IMR-90 (cell line): ENCODE measurements around the gene FOXK2. TPM values are rescaled to one million over a fixed set of nuclear protein-coding genes. Genes with fewer than 3 reads are reported as not detected.

Source experiments
- ATAC-seq: fragments of 200-7000 bp; cut with Tn5 transposase; 2 replicates; pipeline ENCODE4 v1.9.1; 2020; ENCODE audit warnings: low read depth, mild to moderate bottlenecking, moderate library complexity
- BruUV-seq: library from RNA; stranded (reverse); fragments of 400-500 nt; replicated peaks from 2 replicates; lab custom pipeline; 2021; lab: Mats Ljungman, UMichigan
- CTCF ChIA-PET: fragments of 300-600 bp; formaldehyde crosslinking; extraction: SDS; loops from one replicate; lab custom pipeline; 2021; ENCODE audit warnings: antibody characterized with exemption; lab: Yijun Ruan, JAX
- POLR2A ChIA-PET: fragments of 300-600 bp; sonication (Branson Sonifier 250); formaldehyde crosslinking; loops from one replicate; lab custom pipeline; 2022; ENCODE audit warnings: antibody characterized with exemption; ENCODE audit not compliant: unreplicated experiment; lab: Charles Lee
- DNase-seq: peaks from one replicate; pipeline ENCODE4 v3.0.0; 2013
- H2AFZ ChIP-seq: replicated peaks from 2 replicates; pipeline ENCODE3; 2013; ENCODE audit warnings: low read length, mild to moderate bottlenecking; ENCODE audit not compliant: poor library complexity
- H2AK5ac ChIP-seq: 2 replicates; pipeline ENCODE4 v1.6.1; 2013; ENCODE audit warnings: low read depth, low read length, inconsistent platforms
- H2AK9ac ChIP-seq: replicated peaks from 2 replicates; pipeline ENCODE3; 2013; ENCODE audit warnings: mild to moderate bottlenecking, low read depth, low read length, moderate library complexity; ENCODE audit not compliant: poor library complexity
- H2BK120ac ChIP-seq: 2 replicates; pipeline ENCODE4 v1.6.1; 2013; ENCODE audit warnings: low read depth, low read length, inconsistent platforms
- H2BK15ac ChIP-seq: 3 replicates; pipeline ENCODE4 v1.6.1; 2013; ENCODE audit warnings: low read depth, low read length, inconsistent platforms
- H2BK20ac ChIP-seq: 2 replicates; pipeline ENCODE4 v1.6.1; 2013; ENCODE audit warnings: low read depth, mild to moderate bottlenecking, inconsistent platforms, low read length, moderate library complexity
- H2BK5ac ChIP-seq: 2 replicates; pipeline ENCODE4 v1.6.1; 2013; ENCODE audit warnings: mild to moderate bottlenecking, low read depth, low read length, inconsistent platforms; ENCODE audit not compliant: poor library complexity, severe bottlenecking
- H3K14ac ChIP-seq: replicated peaks from 2 replicates; pipeline ENCODE4 v1.6.1; 2013; ENCODE audit warnings: low read depth, low read length, inconsistent platforms
- H3K18ac ChIP-seq: 2 replicates; pipeline ENCODE4 v1.6.1; 2013; ENCODE audit warnings: low read depth, low read length, control low read depth
- H3K23ac ChIP-seq: 2 replicates; pipeline ENCODE4 v1.6.1; 2013; ENCODE audit warnings: low read depth, low read length, inconsistent platforms
- H3K27ac ChIP-seq: 2 replicates; pipeline ENCODE4 v1.5.1; 2013; ENCODE audit warnings: mild to moderate bottlenecking, control low read depth, low read length; ENCODE audit not compliant: insufficient read depth
- H3K27me3 ChIP-seq: 2 replicates; pipeline ENCODE4 v1.6.1; 2013; ENCODE audit warnings: low read length; ENCODE audit not compliant: control insufficient read depth, insufficient read depth
- H3K36me3 ChIP-seq: 2 replicates; pipeline ENCODE4 v1.6.1; 2013; ENCODE audit warnings: low read length, mixed read lengths; ENCODE audit not compliant: control insufficient read depth, insufficient read depth
- H3K4ac ChIP-seq: 2 replicates; pipeline ENCODE4 v1.6.1; 2013; ENCODE audit warnings: low read depth, low read length, inconsistent platforms
- H3K4me1 ChIP-seq: 2 replicates; pipeline ENCODE4 v1.6.1; 2013; ENCODE audit warnings: low read length, mixed read lengths; ENCODE audit not compliant: control insufficient read depth, insufficient read depth
- H3K4me2 ChIP-seq: 2 replicates; pipeline ENCODE4 v1.6.1; 2013; ENCODE audit warnings: low read depth, mild to moderate bottlenecking, control low read depth, low read length, moderate library complexity
- H3K4me3 ChIP-seq: 2 replicates; pipeline ENCODE4 v1.5.1; 2013; ENCODE audit warnings: low read depth, mild to moderate bottlenecking, control low read depth, low read length, moderate library complexity; ENCODE audit not compliant: insufficient read depth
- H3K56ac ChIP-seq: 2 replicates; pipeline ENCODE4 v1.6.1; 2013; ENCODE audit warnings: low read length, inconsistent platforms; ENCODE audit not compliant: insufficient read depth; ENCODE audit errors: extremely low read depth
- H3K79me1 ChIP-seq, 2 experiments: 2 replicates each; pipeline ENCODE4 v1.6.1; 2013; ENCODE audit warnings: low read length in 2 of 2, inconsistent platforms in 1 of 2, low read depth in 1 of 2
- H3K9ac ChIP-seq: 2 replicates; pipeline ENCODE4 v1.6.1; 2013; ENCODE audit warnings: low read depth, low read length, control low read depth
- H3K9me1 ChIP-seq: 2 replicates; pipeline ENCODE4 v1.6.1; 2013; ENCODE audit warnings: low read length, inconsistent platforms; ENCODE audit not compliant: insufficient read depth
- H3K9me3 ChIP-seq: 2 replicates; pipeline ENCODE4 v1.6.1; 2013; ENCODE audit warnings: low read length; ENCODE audit not compliant: control insufficient read depth, insufficient read depth
- H4K20me1 ChIP-seq: 2 replicates; pipeline ENCODE4 v1.6.1; 2013; ENCODE audit warnings: low read length, inconsistent platforms; ENCODE audit not compliant: insufficient read depth
- H4K5ac ChIP-seq: 2 replicates; pipeline ENCODE4 v1.6.1; 2013; ENCODE audit warnings: mild to moderate bottlenecking, low read depth, low read length, control low read depth
- H4K8ac ChIP-seq, 2 experiments: 2 replicates each; pipeline ENCODE4 v1.6.1; 2013; ENCODE audit warnings: low read depth in 2 of 2, low read length in 2 of 2, control low read depth in 1 of 2, inconsistent platforms in 1 of 2
- H4K91ac ChIP-seq: 2 replicates; pipeline ENCODE4 v1.6.1; 2013; ENCODE audit warnings: low read depth, low read length, inconsistent platforms; ENCODE audit not compliant: insufficient read depth
- BHLHE40 ChIP-seq: fragments of 150-350 bp; IDR thresholded peaks from 2 replicates; pipeline ENCODE4 v1.6.1; 2016; ENCODE audit warnings: mild to moderate bottlenecking, low read depth, low read length
- CHD1 ChIP-seq: IDR thresholded peaks from 2 replicates; pipeline ENCODE4 v1.6.1; 2012; ENCODE audit warnings: low read depth, low read length, improper control_type of control experiment
- CTCF ChIP-seq: conservative IDR thresholded peaks from 2 replicates; pipeline ENCODE4 v1.5.1; 2012; ENCODE audit warnings: mild to moderate bottlenecking, low read depth, low read length, improper control_type of control experiment
- ELK1 ChIP-seq: fragments of 150-350 bp; IDR thresholded peaks from 2 replicates; pipeline ENCODE4 v1.6.1; 2016; ENCODE audit warnings: low read depth, mild to moderate bottlenecking, low read length, moderate library complexity, borderline replicate concordance
- FOS ChIP-seq: fragments of 150-350 bp; IDR thresholded peaks from 2 replicates; pipeline ENCODE4 v1.6.1; 2016; ENCODE audit warnings: low read depth, low read length
- MAZ ChIP-seq: IDR thresholded peaks from 2 replicates; pipeline ENCODE4 v1.6.1; 2012; ENCODE audit warnings: low read depth, mild to moderate bottlenecking, low read length, improper control_type of control experiment, moderate library complexity, borderline replicate concordance
- MXI1 ChIP-seq: IDR thresholded peaks from 2 replicates; pipeline ENCODE4 v1.6.1; 2012; ENCODE audit warnings: low read depth, mild to moderate bottlenecking, low read length, moderate library complexity, borderline replicate concordance
- NFE2L2 ChIP-seq: fragments of 150-350 bp; IDR thresholded peaks from 2 replicates; pipeline ENCODE4 v1.6.1; 2016; ENCODE audit warnings: low read depth, mild to moderate bottlenecking, low read length
- POLR2A ChIP-seq: IDR thresholded peaks from 2 replicates; pipeline ENCODE4 v1.6.1; 2012; ENCODE audit warnings: mild to moderate bottlenecking, low read depth, low read length
- RCOR1 ChIP-seq: IDR thresholded peaks from 2 replicates; pipeline ENCODE4 v1.6.1; 2012; ENCODE audit warnings: mild to moderate bottlenecking, low read length, improper control_type of control experiment; ENCODE audit not compliant: insufficient replicate concordance
- RFX5 ChIP-seq: IDR thresholded peaks from 2 replicates; pipeline ENCODE4 v1.8.0; 2012; ENCODE audit warnings: low read depth, mild to moderate bottlenecking, low read length, moderate library complexity
- SMC3 ChIP-seq: fragments of 150-350 bp; IDR thresholded peaks from 2 replicates; pipeline ENCODE4 v1.6.1; 2016; ENCODE audit warnings: low read depth, mild to moderate bottlenecking, antibody characterized with exemption, low read length, moderate library complexity
- USF2 ChIP-seq: fragments of 150-350 bp; IDR thresholded peaks from 2 replicates; pipeline ENCODE4 v1.6.1; 2017; ENCODE audit warnings: mild to moderate bottlenecking, antibody characterized with exemption, low read length, low read depth
- WGBS, 2 experiments: methylation state at CpG; one replicate each; pipeline versions ENCODE4 v1.1.5 to v1.1.7; 2013; ENCODE audit warnings: missing lambda C conversion rate in 2 of 2; ENCODE audit not compliant: insufficient read length in 1 of 2; ENCODE audit errors: extremely low coverage in 2 of 2; 5-methylcytosine and 5-hydroxymethylcytosine counted together
- dilution Hi-C: fragments of 300-500 bp; cut with HindIII; formaldehyde crosslinking; loops from one replicate; pipeline ENCODE4 v1.14.3; 2018; ENCODE audit warnings: low sequenced_read_pairs; ENCODE audit not compliant: unreplicated experiment
- in situ Hi-C: fragments of 300-500 bp; cut with MboI; formaldehyde crosslinking; loops from 3 replicates; pipeline ENCODE4 v1.14.3; 2019; ENCODE audit warnings: low sequenced_read_pairs, inconsistent platforms, mixed read lengths
- intact Hi-C: fragments of 100-400 bp; cut with micrococcal nuclease; formaldehyde crosslinking; loops from 2 replicates; pipeline ENCODE4 v1.10.0; 2022
- polyA plus RNA-seq, 3 experiments: library from polyadenylated mRNA; depleted of rRNA; stranded (reverse); fragments of >200 nt; gene quantifications; 2 replicates each; pipeline ENCODE4 v1.2.3, GENCODE V29; 2012; ENCODE audit warnings: low replicate concordance in 1 of 3
- total RNA-seq: library from RNA; depleted of rRNA; stranded (reverse); fragments of >200 nt; gene quantifications from 2 replicates; pipeline ENCODE4 v1.2.3, GENCODE V29; 2012

FOXK2 gene
- total and polyA plus RNA-seq, 2 of the 4 experiments (the other 2 are of a cell fraction) = 12.5 to 20.0 TPM

- Histone ChIP-seq H3K9me1 (no peaks in the 10 kb centered on the region), H2BK20ac (no peak overlapping the region), H3K4me2 (no peak overlapping the region), H3K56ac (no peak overlapping the region), H4K91ac (no peak overlapping the region), H3K79me1 (no peaks in the 10 kb centered on the region), H3K36me3 (peaks cover 61% of the 10 kb centered on the region), H3K4ac (no peak overlapping the region), H3K9me3 (no peaks in the 10 kb centered on the region), H3K9ac (no peak overlapping the region), H3K14ac (no peak overlapping the region), H3K4me1 (no peaks in the 10 kb centered on the region), H3K27me3 (no peaks in the 10 kb centered on the region), H2AFZ (no peak overlapping the region), H4K8ac (no peak overlapping the region), H2AK5ac (no peak overlapping the region), H2BK5ac (no peak overlapping the region), H4K20me1 (no peaks in the 10 kb centered on the region; the same call in 1 of the 2 replicates), H2BK120ac (no peak overlapping the region), H2BK15ac (no peak overlapping the region), H4K5ac (no peak overlapping the region), H3K23ac (no peak overlapping the region), H3K4me3 (no peak overlapping the region), H3K18ac (no peak overlapping the region), H2AK9ac (no peak overlapping the region), H3K27ac (no peak overlapping the region)
- dilution Hi-C loops = no loop called here
- CTCF ChIA-PET = interaction anchor here (1.0 kb wide), 1 partner anchor 41 kb away, joined by 3 read pairs; no protein-coding TSS in a partner anchor
- WGBS, 2 experiments = 86% methylated on average over 1 of the region's 9 CpGs; no CpG with 5 or more reads in 1 of the 2 experiments
- TF ChIP-seq MXI1 (no peak), BHLHE40 (no peak), RFX5 (no peak), SMC3 (no peak), USF2 (no peak), MAZ (no peak), RCOR1 (no peak), ELK1 (no peak), CTCF (no peak), CHD1 (no peak), NFE2L2 (no peak), FOS (no peak), POLR2A (no peak)
- in situ Hi-C loops = no loop called here
- POLR2A ChIA-PET = no interaction called here
- ATAC-seq = no peak
- no TSS peak for BruUV-seq
- intact Hi-C loops = no loop called here
- no peak for DNase-seq
Observed at GRCh38 chr17:82480318-82480717, 39.2 kb upstream of the FOXK2 start.
